HG03159 (cell line): ENCODE data around the gene MINDY4.
A peak's percentile ranks its signal among the peaks of the same experiment; 100 is the strongest.
"Not testable (repeated sequence)": the region's sequence is repeated elsewhere in the genome, so short reads cannot be mapped to it uniquely, and the experiment has no call there.

Source experiments
- ATAC-seq: cut with Tn5 transposase; IDR thresholded peaks from one replicate; pipeline ENCODE4 v1.9.1; 2021; ENCODE audit warnings: mild to moderate bottlenecking, moderate library complexity; ENCODE audit not compliant: unreplicated experiment

Gene MINDY4

GRCh38 chr7:30799976-30800661, 28.9 kb downstream of the MINDY4 start:
- peak; percentile 9 for ATAC-seq

- ATAC-seq = peak; percentile 34
Measured at GRCh38 chr7:30800785-30801252, 29.6 kb downstream of the MINDY4 start.

DNA sequence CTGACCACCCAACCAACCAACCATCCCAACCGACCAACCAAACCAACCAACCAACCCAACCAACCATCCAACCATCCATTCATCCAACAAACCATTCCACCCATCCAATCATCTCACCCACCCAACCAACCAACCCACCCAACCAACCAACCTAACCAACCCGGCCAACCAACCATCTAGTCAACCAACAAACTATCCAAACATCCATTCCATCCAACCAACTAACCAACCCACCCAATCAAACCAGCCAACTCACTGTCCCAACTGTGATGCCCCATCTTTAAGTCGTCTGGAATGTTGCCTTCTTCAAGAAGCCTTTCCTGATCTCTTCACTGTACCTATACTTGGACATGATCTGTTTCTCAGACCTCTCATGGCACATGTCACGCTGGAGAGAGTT, 31.6 kb downstream of the MINDY4 start:
- no peak for ATAC-seq

- no peak for ATAC-seq
Measured at GRCh38 chr7:30804078-30804661, 33.0 kb downstream of the MINDY4 start.

- ATAC-seq = no peak
Measured at GRCh38 chr7:30805081-30805691, 34.0 kb downstream of the MINDY4 start.

DNA sequence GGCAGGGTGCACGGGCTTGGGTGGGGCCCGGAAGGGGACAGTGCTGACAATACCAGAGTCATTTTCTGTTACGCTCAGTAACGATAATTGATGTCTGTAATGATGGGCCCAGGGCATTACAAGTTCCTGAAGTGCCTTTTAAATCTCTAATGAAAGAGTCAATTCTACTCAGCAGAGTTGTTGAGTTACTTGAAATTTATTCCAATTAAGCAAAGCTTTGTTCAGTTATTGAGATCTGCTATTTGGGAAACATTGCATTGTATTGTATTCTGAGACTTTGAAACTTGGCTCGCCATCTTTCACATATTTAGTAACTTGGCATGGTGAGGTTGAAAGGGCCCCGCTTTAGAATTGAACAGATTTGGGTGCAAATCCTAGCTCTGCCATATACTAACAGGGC, 34.7 kb downstream of the MINDY4 start:
- ATAC-seq = no peak

DNA sequence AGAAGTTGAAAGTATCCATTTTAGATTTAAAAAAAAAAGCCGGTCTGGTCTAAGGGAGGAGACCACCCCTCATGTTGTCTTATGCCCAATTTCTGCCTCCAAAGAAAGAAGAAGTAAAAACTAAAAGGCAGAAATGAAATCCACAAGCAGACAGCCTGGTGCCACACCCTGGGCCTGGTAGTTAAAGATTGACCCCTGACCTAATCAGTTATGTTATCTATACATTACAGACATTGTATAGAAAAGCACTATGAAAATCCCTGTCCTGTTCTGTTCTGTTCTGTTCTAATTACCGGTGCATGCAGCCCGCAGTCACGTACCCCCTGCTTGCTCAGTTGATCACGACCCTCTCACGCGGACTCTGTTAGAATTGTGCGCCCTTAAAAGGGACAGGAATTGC, 36.3 kb downstream of the MINDY4 start:
- ATAC-seq = not testable (repeated sequence)

- ATAC-seq = not testable (repeated sequence)
Measured at GRCh38 chr7:30807941-30808340, 36.7 kb downstream of the MINDY4 start.

GRCh38 chr7:30810986-30811385, 39.8 kb downstream of the MINDY4 start:
- ATAC-seq = no peak

DNA sequence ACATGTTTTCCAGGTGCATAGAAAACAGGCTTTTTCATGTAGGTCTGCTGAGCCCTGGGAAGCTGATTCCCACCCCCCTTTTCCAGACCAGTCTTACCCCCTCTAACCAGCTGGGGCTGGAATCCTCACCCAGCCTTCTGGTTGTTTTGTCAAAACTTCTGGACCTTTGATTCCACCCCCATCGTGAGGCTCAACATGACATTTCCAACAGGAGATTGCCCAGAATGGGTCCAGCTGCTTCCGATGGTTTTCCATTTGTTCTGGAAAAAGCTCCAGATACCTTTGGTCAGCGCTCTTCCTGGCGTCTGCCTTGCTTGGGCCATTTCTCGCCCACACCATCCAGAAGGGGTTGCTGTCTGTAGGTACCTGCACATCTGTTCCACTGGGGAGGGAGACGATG, 41.5 kb downstream of the MINDY4 start:
- no peak for ATAC-seq

DNA sequence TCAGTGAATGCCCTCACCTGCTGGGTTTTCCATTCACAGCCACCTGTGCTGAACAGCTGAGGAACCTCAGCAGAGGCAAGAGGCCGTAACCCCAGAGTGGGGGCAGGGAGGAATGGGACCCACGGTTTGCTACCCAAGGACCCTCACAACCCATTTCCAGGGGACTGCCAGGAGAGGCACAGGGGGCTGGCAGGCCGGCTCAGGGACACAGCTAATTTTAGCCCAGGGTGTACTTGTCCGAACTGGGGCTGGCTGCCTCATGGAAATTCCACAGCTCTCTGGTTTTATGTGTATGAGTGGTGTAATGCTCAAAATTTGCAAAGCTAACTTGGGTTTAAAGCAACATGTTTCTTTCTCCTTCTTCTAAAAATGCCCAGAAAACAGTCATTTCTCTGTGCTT, 42.2 kb downstream of the MINDY4 start:
- ATAC-seq = no peak

DNA sequence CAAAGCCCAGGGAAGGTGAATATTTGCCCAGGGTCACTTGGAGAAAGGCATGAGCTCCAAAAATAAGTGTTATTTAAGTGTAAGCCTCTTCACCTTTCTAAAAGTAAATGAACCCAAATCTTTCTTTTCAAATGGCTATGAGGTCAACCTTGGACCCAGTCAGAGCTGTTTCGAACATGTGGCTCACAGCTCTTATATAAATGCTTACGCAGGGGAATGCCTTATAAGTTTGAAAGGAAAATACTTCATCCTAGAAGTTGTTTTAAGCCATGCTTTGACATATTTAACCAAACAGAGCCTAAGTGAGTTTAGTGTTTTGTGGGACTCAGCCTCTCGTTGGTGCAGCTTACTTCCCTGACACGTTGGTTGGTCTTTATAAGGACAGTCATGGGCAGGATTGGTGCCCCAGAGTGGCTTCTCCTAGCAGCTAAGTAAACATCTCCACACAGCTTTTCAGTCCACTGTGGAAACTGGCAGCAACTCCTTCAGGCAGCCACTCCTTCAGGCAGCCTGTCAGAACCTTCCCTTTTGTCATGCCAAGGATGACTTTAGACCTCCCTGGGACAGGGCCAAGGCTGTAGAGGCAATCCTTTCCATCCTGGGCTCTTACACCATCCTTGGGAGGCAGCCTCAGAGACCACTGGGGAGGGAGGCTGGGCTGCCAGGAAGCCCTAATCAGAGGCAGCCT, 43.6 kb downstream of the MINDY4 start:
- ATAC-seq = no peak

DNA sequence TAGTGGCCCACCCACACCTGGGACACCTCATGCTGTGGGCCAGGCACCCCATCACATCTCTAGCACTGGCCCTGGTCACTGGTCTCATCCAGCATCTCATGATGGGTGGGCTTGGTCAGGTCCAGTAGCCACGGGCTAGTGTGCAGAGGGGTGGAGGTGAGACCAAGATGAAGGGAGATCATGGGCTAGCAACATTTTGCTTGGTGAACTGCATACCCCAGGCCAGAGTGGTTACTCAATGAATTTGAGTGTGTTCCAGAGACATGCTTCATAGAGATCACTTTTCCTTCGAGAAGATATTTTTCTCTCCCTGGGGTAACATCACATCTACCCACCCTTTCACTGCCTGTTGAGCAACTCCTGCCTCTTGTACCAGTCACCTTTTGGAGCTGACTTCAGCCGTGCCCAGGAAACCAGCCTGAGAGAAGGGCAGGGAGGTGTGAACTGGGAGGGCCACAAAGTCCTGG, 44.2 kb downstream of the MINDY4 start:
- ATAC-seq = no peak

DNA sequence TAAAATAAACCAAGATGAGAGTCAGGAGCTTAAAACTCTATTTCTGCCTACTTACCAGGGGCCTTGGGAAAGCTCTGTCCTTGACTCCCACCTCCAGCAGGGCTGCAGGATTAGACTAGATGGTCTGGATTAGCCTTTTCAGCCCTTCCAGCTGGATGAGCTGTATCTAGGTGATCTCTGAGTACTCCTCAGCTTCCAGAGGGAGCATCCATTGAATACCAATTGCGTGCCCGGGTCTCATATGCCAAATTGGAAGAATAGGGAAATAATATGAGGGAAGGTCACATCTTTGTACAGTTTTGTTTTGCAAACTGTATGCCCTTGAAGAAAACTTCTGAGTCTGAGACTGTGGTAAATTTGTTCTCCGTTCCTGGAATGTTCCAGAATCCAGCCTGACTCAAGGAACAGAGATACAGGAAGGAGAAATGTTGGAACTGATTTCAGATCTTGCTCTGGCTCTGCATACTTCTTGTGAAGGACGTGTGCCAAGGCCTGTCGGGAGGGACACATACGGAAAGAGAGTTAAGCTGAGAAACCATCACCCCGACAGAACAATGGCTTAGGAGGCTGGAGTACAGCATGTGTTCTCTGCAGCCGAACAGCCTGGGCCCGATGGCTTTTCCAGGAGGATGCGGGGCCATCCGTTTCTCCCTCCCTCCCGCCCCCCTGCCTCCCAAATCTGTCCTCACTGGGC, 44.9 kb downstream of the MINDY4 start:
- ATAC-seq = no peak

DNA sequence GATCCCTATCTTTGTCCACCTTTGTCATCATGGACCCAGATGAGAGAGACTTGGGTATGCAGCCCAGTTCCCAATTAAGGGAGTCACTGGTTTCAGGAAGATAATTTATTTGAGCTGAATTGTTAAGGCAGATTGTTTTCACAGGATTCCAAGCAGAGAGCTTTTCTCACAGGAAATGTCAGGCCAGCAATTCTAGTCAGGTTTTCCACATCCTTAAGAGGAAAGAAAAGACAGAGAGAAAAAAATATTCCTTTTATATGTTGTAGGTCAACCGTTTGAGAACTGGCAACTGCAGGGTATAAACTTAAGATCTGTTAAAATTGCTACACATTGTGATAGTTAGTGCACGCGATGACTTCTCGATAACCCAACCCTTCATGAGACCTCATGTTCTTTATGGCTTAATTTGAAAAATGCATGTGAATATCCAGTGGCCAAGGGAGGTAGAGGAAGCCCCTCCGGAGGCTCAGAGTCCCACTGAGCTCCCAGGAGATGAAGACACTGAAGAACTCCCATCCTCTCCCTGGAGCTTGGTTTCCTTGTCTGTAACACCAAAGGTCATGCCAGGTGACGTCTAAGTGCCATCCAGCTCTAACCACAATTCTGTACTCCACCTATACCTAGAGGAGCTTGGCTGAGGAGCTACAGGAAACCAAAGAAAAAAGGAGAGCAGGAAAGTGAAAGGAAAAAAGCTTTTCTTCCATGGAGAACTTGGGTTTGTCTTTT, 45.6 kb downstream of the MINDY4 start:
- ATAC-seq = no peak

DNA sequence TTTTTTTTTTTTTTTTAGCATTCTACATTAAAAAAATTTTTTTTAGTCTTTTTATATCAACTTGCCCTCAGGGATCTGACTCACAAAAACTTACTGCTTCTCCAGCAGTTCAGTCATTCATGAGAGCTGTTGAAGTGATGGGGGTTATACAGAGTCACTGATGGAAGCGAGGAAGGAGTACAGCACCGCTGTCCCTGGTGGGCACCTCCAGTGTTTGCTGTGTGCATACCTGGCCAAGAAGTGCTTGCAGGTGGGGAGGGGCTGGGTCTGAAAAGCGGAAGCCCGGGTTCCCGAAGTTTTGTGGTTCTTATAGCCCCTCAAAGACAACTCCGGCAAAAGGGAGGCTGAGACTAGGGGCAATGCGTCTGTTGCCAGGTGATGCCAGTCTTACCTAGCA, 46.2 kb downstream of the MINDY4 start:
- ATAC-seq = no peak

DNA sequence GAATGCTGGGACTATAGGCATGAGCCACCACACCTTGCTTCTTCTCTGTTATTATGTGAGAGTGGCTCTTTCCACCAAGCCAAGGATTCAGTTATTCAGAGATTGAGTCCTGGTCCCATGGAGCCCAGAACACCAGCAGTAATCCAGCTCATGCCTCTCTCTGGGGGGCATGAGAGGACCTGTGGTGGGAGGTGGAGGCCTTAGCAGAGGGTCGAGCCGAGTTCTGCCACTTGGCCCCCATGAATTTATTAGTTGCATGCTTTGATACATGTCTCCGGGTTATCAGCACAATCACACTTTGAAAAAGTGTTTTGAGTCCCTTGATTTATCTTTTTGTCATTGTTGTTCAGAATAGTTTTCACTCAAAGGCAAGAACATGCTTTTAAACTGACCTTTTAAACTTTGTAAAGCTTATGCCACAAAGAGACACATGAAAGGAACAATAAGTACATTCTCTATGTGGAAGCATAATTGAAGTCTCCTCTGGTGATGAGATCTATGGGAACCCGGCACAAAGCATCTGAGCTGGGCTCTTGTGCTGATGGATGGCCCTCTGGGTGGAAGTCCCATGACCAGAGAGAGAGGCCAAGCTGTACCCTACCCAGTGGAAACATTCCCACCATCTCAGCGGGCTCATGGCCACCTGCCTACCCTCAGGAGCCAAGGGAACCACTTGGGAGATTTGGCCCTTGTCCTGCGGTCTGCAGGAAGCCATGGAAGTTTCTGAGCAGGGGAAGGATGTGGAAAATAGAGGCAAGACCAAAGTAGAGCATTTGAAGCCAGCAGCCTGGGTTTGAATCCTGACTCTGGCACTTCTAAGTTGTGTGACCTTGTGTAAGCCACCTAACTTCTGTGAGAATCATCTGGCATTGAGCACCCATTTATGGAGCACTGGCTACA, 53.9 kb downstream of the MINDY4 start:
- ATAC-seq = no peak

DNA sequence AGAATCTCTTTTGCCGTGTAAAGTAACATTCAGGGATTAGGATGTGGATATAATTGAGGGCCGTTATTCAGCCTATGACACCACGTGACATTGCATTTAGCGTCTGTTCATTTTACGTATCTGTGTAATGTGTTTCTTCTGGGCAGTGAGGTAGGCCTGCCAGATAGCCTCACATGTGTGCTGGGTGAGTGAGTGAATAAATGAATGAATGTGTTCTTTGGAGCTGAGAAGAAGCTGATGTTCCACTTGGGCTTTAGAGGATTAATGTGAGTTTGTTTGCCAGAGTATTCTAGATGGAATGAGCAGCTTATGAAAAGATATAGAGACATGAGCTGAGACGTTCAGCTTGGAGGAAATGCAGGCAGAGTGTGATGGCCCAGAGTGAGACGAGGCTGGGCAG, 55.0 kb downstream of the MINDY4 start:
- no peak for ATAC-seq

DNA sequence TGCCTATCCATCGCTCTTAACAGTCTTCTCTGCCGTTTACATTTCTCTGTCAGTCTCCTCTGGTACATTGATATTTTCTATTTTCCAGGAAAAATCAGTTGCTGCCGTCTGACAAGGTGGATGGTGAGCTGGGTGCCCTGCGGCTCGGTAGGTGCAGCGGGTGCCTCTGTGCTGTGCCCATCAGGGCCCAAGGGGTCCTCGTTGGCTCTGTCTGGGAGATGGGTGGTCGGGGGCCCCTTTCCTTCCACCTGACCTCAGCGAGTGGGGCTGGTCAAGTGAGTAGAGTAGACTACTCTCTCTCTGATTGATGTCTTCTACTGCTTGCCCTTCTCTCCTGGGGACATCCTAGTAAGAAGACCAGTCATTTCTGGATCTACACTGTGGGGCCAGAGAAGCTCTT, 57.4 kb downstream of the MINDY4 start:
- ATAC-seq = no peak
